NCI-H1694 (cell line): Measurements from ENCODE around the gene SLC9A3.
A peak's percentile ranks its signal among the peaks of the same experiment; 100 is the strongest.

ENCODE experiments used
- DNase-seq: peaks from one replicate; lab custom pipeline; 2025; lab: John Stamatoyannopoulos, UW

SLC9A3 gene

DNA sequence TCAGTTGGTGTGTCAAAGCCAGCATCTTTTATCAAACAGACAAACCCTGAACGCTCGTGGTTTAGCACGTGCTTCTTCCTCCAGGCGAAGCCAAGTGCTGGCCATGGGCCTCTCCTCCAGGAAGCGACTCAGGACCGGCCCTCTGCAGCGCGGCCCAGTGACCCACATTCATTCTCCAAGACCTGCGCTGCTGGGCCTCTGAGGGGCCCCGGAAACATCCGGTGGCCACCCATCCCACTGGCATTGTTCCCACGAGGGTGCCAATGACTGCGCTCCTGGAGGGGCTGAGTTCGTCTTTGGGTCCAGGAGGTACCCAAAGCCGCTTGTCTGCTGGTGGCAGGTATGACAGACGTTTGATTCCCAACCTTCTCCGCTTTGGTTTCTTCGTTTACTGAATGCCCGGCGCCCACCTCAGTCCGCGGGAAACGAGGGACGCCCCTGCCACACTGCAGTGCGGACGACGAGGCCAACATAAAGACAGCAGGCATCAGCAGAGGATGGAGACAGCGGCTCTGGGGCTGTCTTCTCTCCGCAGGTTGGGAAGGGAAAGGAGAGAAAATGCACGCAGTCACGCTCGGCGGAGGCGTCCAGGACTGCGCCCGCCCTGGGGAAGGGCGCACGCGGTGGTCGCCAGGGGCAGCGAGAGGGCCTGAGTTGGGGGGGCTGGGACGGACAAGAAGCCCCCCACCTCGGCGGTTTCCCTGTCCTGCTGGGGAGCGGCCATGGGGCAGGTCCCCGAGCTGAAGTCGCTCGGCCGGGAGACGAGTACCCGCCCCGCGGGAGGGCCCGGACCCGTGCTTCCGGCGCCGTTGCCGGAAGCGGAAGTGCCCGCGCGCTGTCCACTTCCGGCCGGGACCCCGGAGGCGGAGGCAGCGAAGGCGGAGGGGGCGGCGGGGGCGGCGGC lies 81.7 kb downstream of the SLC9A3 start, which contains the start of gene EXOC3:
Gene EXOC3, plus strand, starts transcription at position 842 of the 904 bp plus-strand sequence. CDS start 3,030 bp downstream, outside the sequence.
- DNase-seq = peak; percentile 21

DNA sequence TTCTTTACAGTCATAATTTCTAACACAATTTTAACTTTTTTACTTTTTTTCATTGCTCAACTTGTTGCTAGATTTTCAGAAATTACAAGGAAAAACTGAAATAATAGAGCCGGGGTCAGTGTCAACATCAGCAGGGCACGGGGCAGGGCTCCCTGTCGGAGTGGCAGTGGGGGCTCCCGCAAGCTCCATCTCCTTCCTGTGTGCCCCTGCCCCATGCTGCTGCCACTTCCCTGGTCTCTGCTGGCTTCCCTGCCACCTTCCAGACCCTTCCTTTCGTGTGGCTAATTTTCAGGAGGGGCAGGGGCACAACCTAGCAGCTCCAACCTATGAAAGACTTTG lies 82.3 kb downstream of the SLC9A3 start:
- DNase-seq = no peak

DNA sequence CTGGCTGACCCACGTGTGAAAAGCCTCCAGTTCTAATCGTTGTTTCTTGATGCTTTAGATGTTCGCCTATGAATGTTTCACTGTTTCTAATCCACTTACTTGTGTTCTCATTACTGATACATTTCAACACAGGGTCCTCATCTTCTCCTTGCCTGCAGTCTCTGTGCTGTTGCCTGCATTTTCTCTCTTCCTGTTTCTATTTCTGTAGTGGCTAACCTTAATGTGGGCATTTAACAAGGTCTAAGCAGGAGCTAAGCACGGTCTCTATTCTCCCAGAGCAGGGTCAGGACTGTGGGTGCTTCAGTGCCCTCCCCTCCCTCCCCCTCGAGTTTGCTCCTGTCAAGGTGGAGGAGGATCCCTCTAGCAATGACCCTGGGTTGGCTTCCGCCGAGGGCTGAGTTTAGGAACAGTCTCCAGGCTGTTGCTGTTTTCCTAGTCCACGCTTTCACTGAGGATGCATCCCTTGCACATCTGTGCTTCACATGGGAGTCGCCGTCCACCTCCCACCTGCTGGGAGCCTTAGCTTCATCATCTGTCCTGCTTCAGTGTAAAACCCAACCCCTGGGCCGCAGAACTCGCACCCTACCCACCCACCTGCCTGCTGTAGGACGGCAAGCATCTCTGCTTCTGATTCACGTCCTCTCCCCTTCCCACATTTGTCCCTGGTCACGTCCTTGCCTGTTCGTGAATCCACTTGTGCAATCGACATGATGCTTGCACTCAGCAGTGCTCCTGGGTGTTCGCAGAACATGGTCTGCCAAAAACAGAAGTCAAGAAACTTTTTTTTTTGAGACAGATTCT lies 83.6 kb downstream of the SLC9A3 start:
- DNase-seq = no peak

DNA sequence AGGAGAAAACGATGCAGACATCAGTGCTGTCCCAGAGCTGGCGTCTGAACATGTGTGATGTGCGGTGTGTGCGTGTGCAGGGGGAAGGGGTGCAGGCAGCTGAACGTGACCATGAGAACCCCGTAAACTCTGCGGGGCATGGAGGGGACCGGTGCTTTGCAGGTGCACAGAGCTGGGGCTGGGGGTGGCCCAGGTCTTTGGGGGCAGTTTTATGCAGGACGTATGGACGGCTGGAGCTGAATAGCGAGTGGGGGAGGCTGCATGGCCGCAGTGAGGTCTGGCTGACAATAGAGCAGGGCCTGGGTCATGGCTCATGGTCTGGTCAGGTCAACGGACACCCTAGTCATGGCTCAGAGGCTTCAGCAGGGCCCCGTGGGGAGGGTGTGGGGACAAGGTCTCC lies 84.6 kb downstream of the SLC9A3 start:
- no peak for DNase-seq

DNA sequence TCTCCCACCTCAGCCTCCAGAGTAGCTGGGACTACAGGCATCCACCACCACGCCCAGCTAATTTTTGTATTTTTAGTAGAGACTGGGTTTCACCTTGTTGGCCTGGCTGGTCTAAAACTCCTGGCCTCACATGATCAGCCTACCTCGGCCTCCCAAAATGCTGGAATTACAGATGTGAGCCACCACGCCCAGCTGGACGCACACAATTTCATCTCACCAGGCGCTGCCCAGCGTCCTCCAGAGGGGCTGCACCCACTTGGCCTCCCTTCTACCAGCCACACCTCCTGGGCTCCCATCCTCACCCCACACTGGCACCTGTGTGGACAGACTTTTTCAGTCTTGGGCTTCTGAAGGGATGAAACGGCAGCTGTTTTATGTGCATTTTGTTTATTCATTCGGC lies 85.1 kb downstream of the SLC9A3 start:
- no peak for DNase-seq

- no peak for DNase-seq
These were observed 85.7 kb downstream of the SLC9A3 start for GRCh38 chr5:438481-438981.

DNA sequence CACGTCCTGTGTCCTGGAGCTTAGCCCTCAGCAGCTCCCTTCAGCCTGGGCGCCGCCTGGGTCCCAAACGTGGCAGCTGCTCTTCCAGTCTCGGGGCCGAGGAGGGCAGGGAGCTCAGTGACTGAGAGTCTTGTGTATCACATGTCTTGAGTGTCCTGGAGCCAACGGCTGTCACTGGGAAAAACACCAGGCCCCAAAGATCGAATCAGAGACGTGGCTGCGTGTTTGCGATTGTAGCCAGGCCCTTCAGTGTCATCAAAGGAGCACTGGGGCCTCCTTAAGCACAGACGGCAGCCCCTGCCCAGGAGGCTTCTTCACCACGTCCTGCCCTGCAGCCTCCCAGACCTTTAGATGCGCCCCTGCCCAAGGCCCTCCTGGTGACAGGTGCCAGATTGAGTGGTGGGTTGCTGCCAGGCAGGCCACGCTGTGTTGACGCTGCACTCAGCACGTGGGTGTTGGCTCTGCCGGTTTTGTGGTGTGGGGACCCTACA lies 86.9 kb downstream of the SLC9A3 start:
- DNase-seq = no peak

GRCh38 chr5:436641-436975 lies 87.6 kb downstream of the SLC9A3 start:
- no peak for DNase-seq

DNA sequence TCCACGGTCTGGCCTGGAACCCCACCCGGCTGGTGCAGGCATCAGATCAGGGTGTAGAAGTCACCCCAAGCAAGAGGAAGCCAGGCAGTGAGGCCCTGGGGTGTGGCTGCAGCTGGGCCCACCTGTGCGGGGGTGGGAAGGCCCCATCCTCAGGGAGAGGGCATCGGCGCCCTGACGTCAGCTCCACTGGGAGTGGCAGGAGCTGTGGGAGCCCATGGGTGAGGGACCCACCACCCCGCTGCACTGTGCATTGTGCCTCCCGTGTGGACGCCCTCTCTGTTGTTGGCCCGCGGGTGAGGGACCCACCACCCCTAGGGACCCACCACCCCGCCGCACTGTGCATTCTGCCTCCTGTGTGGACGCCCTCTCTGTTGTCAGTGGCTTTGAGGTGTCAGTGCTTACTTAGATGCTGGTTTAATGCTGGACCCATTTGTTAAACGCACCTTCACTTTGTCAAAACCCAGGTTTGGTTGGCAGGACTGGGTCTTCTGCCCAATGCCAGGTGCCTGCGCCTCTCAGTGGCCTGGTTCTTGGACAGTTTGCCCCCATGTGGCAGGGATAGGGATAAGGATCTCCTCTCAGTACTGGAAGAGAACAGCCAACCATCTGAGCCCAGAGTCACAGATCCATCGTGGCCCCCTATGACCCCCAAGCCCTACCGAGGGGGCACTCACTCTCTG lies 88.1 kb downstream of the SLC9A3 start:
- no peak for DNase-seq

DNA sequence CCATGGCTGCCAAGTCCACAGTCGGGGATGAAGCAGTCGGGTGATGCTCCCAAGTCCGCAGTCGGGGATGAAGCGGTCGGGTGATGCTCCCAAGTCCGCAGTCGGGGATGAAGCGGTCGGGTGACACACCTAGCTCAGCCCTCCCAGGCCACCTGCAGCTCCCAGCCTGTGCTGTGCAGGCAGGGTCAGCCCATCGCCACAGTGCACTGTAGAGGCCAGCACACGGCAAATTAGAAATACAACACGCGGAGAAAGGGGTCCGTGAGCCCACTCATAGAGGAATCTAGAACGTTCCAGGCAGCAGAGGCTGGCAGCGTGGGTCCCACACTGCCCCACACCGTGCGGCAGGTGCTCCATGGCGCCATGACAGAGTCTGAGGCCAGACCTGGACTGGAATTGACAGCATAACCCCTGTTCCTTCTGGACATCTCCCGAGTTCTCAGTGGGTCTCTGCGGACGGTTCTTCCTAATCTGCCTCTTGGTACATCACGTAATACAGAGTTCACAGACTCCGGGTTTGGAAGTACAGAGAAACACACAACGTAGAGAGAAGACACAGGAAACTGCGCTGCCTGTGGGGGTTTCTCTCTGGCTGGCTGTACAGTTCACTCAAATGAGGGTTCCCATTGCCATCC lies 89.0 kb downstream of the SLC9A3 start:
- no peak for DNase-seq

DNA sequence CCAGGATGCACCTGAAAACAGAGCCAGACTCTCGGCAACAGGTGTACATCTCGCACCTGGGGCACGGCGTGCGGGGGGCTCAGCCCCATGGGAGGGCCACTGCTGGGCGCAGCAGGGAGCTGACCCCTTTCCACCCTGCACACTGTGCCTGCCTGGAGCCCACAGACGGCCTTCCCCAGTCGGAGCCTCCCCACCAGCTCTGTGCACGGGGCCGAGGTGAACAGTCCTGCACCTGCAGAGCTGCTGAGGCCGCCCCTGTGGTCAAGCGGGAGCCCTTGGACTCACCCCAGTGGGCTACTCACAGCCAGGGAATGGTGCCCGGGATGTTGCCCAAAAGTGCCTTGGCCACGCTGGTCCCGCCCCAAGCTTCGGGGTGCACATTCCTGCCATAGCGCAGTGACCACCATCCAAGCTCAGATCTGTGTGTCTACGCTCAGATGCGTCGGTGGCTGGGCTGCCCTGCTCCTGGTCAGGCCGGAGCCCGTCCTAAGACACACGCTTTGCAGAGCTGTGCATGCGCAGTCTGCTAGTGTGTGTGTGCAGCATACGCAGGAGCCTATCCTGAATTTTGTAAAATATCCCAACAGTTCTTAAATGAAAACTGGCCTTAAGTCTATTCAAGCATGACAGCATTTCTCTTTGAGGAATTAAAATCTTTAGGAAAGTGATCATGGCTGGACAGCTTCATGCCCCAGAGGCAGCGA lies 89.7 kb downstream of the SLC9A3 start:
- no peak for DNase-seq

- DNase-seq = no peak
These were observed 90.4 kb downstream of the SLC9A3 start for GRCh38 chr5:433836-434235.

GRCh38 chr5:432928-433791 lies 91.1 kb downstream of the SLC9A3 start:
- DNase-seq = no peak

DNA sequence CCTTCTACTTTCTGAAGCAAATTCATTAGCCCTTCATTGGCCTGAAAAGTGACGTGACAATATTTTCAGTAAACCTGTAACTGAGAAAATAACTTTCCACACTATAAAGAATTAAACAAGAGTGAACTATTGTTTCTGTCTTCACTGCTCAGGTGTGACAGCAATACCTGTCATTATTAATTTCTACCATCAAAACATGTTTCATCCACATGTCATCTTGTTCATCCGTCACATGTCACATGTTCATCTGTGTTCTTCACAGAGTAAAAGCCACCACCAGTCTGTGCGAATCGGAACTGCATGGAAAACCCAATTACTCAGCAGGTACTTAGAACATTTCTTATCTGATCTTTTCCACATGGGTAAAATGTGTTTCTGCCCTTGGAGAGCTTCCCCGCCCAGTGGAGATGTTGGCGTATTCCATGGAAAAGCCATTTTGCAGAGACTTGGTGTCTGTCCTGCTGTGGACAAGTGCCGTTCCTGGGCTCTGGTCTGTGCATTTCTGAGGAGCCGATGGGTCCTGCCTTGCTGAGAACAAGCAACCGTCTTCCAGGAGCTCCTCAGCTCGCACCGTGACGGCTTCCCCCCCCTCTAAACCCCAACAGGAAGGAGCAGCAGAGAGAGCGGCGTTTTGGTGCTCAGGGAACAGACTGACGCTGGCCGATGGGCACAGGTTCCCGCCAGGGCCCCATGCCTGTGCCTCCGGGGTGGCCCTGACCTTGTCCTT lies 91.9 kb downstream of the SLC9A3 start:
- DNase-seq = no peak

DNA sequence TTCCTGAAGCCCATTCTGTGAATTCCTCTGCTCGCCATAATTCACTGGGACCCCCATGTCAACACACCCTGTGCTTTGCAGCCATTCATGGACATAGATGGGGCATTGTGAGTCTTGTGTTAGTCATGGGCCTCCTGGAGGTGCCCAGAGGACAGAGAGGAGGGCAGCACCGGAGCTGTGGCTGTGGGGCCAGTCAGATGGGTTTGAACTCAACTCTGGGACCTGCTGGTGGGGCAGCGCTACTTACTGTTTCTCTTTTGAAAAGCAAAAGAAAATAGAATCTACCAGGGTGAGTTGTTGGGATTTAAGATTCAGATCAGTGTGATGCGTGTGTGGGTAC lies 92.6 kb downstream of the SLC9A3 start:
- no peak for DNase-seq

GRCh38 chr5:431001-431710 lies 93.1 kb downstream of the SLC9A3 start:
- peak; percentile 66 for DNase-seq

DNA sequence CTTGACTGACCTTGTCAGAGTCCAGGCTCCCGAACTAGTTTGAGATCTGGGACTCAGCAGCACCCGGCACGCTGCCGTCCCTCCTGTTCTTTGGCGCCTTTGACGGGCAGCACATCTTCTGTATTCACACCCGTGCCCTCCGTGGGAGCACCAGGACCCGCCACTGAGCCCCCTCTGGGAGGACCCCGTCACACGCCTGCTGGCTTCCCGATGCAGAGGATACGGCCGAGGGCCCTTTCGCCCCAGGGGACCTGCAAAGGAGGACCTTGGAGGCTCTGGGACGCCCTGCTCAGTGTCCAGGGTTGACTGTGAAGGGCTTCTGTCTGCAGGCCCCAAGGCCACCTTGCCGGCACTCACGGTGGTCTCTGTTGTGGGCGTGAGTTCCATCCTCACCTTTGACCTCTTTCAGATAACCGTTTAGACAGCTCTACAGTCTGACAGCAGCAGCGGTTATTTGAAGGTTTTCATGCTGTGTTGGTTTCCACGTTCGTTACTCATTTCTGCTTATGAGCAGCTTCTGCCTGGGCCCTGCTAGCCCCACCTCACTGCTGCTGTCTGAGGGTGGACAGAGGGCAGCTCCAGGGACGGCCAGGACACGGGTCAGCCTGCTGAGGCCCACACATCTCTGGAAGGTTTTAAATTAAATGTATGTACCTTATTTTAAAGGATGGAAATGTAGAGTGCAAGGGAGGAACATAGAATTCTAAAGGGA lies 93.9 kb downstream of the SLC9A3 start:
- DNase-seq = no peak

DNA sequence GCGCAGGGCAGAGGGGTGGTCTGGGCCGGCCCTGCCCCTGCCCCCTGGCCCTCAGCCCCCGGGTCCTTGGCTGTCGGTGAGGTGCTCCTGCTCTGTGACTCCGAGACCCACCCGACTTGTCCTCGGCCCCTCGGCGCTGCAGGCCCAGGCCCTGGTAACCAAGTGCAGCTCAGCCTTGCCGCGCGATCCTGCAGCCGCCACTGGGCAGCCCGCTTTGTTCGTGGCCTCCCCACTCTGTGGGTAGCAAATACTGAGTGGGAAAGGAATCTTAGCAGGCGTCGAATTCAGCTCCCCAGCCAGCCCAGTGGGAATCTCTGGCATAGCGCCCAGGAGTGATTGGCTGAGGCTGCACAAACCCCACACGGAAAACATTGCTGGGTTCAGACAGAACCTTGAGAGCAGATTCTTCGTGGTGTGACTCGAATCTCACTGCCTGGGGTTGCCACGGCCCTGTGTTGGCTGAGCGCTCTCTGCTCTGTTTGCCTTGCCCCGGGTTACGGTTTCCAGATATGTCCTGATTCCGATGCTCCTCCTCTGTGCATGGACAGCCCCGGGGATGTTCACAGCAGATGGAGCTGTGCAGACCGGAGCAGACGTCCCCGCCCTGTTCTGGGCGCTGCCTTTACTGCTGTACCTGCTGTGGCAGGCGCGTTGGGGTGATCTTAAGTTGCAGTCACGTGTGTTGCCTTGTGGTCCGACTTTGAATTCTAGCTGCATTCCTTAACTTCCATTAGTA lies 94.6 kb downstream of the SLC9A3 start:
- DNase-seq = peak; percentile 24
